Measurements from ENCODE around the gene NEDD4L. TPM values are rescaled to one million over a fixed set of nuclear protein-coding genes. Genes with fewer than 3 reads are reported as not detected.

Gene NEDD4L
- polyA plus RNA-seq, 1 donor (not counting 4 experiments of a cell fraction or from before 2014, with no cell fraction given): 52.6 TPM

GRCh38 chr18:58223717-58224424 is 179.8 kb downstream of the NEDD4L start:
- DNase-seq (ENCODE audit: low read depth, low spot score) (no peak), FAIRE-seq (peak; percentile 92)
- peaks cover 7 to 16% of the 10 kb centered on the region in 2 experiments for H3K36me3 ChIP-seq (ENCODE audit: control insufficient read depth in 2 of 2, extremely low read depth in 1 of 2, insufficient read depth in 2 of 2, low read length in 2 of 2)
- H3K27ac ChIP-seq (ENCODE audit: control insufficient read depth, insufficient read depth, low read length): peak overlapping the region; percentile 97
- peaks cover 50% of the 10 kb centered on the region for H3K4me1 ChIP-seq (ENCODE audit: control insufficient read depth, extremely low read depth, insufficient read depth, low read length)
- H3K4me3 ChIP-seq (ENCODE audit: control insufficient read depth in 2 of 3, extremely low read depth in 1 of 3, insufficient read depth in 2 of 3, low read depth in 1 of 3, low read length in 3 of 3): peak overlapping the region; percentile 69 to 97 (median 87)
- peaks cover 5% of the 10 kb centered on the region for H3K9me1 ChIP-seq (ENCODE audit: control insufficient read depth, extremely low read depth, insufficient read depth, low read length)
- peaks cover 90% of the 10 kb centered on the region for H3K79me2 ChIP-seq (ENCODE audit: control insufficient read depth, insufficient read depth, low read length)
- no peak for TF ChIP-seq EZH2 (IDR thresholded peaks at IDR 0.05; ENCODE audit: low read length)
- no peak for TF ChIP-seq CTCF (optimal IDR thresholded peaks at IDR 0.05 in 1 of 3, IDR thresholded peaks at IDR 0.05 in 1 of 3, conservative IDR thresholded peaks at IDR 0.05 in 1 of 3; ENCODE audit: extremely low read depth in 1 of 3, insufficient read depth in 2 of 3, low read length in 3 of 3)
- H3K9ac ChIP-seq (ENCODE audit: control insufficient read depth, extremely low read depth, insufficient read depth, low read length): peak overlapping the region; percentile 95
- H3K27me3 ChIP-seq (ENCODE audit: control insufficient read depth, extremely low read depth, insufficient read depth, low read length): no peaks in the 10 kb centered on the region
- no peaks in the 10 kb centered on the region for H3K9me3 ChIP-seq (ENCODE audit: control insufficient read depth, low read depth, low read length)
- no peak overlapping the region for H2AFZ ChIP-seq (ENCODE audit: control insufficient read depth, low read length)
- dilution Hi-C loops (cut with MboI; ENCODE audit: extremely low pct_ligation_motif_present, low sequenced_read_pairs): no loop called here
- peaks cover 24% of the 10 kb centered on the region for H4K20me1 ChIP-seq (ENCODE audit: control insufficient read depth, extremely low read depth, insufficient read depth, low read length)
- peak overlapping the region; percentile 95 for H3K4me2 ChIP-seq (ENCODE audit: control insufficient read depth, extremely low read depth, insufficient read depth, low read depth, low read length)

GRCh38 chr18:58224425-58224750 is 180.4 kb downstream of the NEDD4L start:
- Histone ChIP-seq H2AFZ (ENCODE audit: control insufficient read depth, low read length) (no peak overlapping the region), H3K9ac (ENCODE audit: control insufficient read depth, extremely low read depth, insufficient read depth, low read length) (peak overlapping the region; percentile 95), H3K4me3 (ENCODE audit: control insufficient read depth in 2 of 3, extremely low read depth in 1 of 3, insufficient read depth in 2 of 3, low read depth in 1 of 3, low read length in 3 of 3) (peak overlapping the region; percentile 42 to 87 (median 69)), H3K4me1 (ENCODE audit: control insufficient read depth, extremely low read depth, insufficient read depth, low read length) (peaks cover 52% of the 10 kb centered on the region), H3K9me1 (ENCODE audit: control insufficient read depth, extremely low read depth, insufficient read depth, low read length) (peaks cover 6% of the 10 kb centered on the region), H3K79me2 (ENCODE audit: control insufficient read depth, insufficient read depth, low read length) (peaks cover 90% of the 10 kb centered on the region), H3K36me3 (ENCODE audit: control insufficient read depth in 2 of 2, extremely low read depth in 1 of 2, insufficient read depth in 2 of 2, low read length in 2 of 2) (peaks cover 7 to 18% of the 10 kb centered on the region in 2 experiments), H3K4me2 (ENCODE audit: control insufficient read depth, extremely low read depth, insufficient read depth, low read depth, low read length) (peak overlapping the region; percentile 95), H3K27me3 (ENCODE audit: control insufficient read depth, extremely low read depth, insufficient read depth, low read length) (no peaks in the 10 kb centered on the region), H3K9me3 (ENCODE audit: control insufficient read depth, low read depth, low read length) (no peaks in the 10 kb centered on the region), H4K20me1 (ENCODE audit: control insufficient read depth, extremely low read depth, insufficient read depth, low read length) (peaks cover 26% of the 10 kb centered on the region), H3K27ac (ENCODE audit: control insufficient read depth, insufficient read depth, low read length) (peak overlapping the region; percentile 97)
- TF ChIP-seq CTCF (optimal IDR thresholded peaks at IDR 0.05 in 1 of 3, IDR thresholded peaks at IDR 0.05 in 1 of 3, conservative IDR thresholded peaks at IDR 0.05 in 1 of 3; ENCODE audit: extremely low read depth in 1 of 3, insufficient read depth in 2 of 3, low read length in 3 of 3) (no peak), EZH2 (IDR thresholded peaks at IDR 0.05; ENCODE audit: low read length) (no peak)
- FAIRE-seq (no peak), DNase-seq (ENCODE audit: low read depth, low spot score) (no peak)
- dilution Hi-C loops (cut with MboI; ENCODE audit: extremely low pct_ligation_motif_present, low sequenced_read_pairs): no loop called here

Data from keratinocyte (primary cell).